Measurements from ENCODE around the gene NTSR1.

Gene NTSR1

GRCh38 chr20:62772103-62772611, 63.5 kb downstream of the NTSR1 start:
- no peak for DNase-seq (ENCODE audit: low spot score)

- DNase-seq (ENCODE audit: low spot score): no peak
These were observed 64.0 kb downstream of the NTSR1 start for GRCh38 chr20:62772619-62772989.

GRCh38 chr20:62772990-62773844, 64.6 kb downstream of the NTSR1 start:
- no peak for DNase-seq (ENCODE audit: low spot score)

GRCh38 chr20:62773845-62774714, 65.4 kb downstream of the NTSR1 start:
- no peak for DNase-seq (ENCODE audit: low spot score)

GRCh38 chr20:62774762-62775161, 66.1 kb downstream of the NTSR1 start:
- no peak for DNase-seq (ENCODE audit: low spot score)

GRCh38 chr20:62775206-62775605, 66.6 kb downstream of the NTSR1 start:
- DNase-seq (ENCODE audit: low spot score): no peak

GRCh38 chr20:62776035-62776691, 67.5 kb downstream of the NTSR1 start:
- no peak for DNase-seq (ENCODE audit: low spot score)

GRCh38 chr20:62776692-62777527, 68.3 kb downstream of the NTSR1 start:
- peak; percentile 88 for DNase-seq (ENCODE audit: low spot score)

- DNase-seq (ENCODE audit: low spot score): no peak
These were observed 68.8 kb downstream of the NTSR1 start for GRCh38 chr20:62777528-62777830.

GRCh38 chr20:62778058-62778457, 69.4 kb downstream of the NTSR1 start:
- DNase-seq (ENCODE audit: low spot score): no peak

GRCh38 chr20:62778601-62779416, 70.2 kb downstream of the NTSR1 start:
- DNase-seq (ENCODE audit: low spot score): no peak

- no peak for DNase-seq (ENCODE audit: low spot score)
These were observed 70.7 kb downstream of the NTSR1 start for GRCh38 chr20:62779417-62779685.

GRCh38 chr20:62780204-62780603, 71.6 kb downstream of the NTSR1 start:
- DNase-seq (ENCODE audit: low spot score): no peak

- DNase-seq (ENCODE audit: low spot score): no peak
These were observed 72.1 kb downstream of the NTSR1 start for GRCh38 chr20:62780696-62781095.

GRCh38 chr20:62782149-62782892, 73.7 kb downstream of the NTSR1 start:
- DNase-seq (ENCODE audit: low spot score): no peak

- no peak for DNase-seq (ENCODE audit: low spot score)
These were observed 74.2 kb downstream of the NTSR1 start for GRCh38 chr20:62782893-62783278.

- no peak for DNase-seq (ENCODE audit: low spot score)
These were observed 75.9 kb downstream of the NTSR1 start for GRCh38 chr20:62784497-62784896.

- no peak for DNase-seq (ENCODE audit: low spot score)
These were observed 76.8 kb downstream of the NTSR1 start for GRCh38 chr20:62785393-62785792.

- no peak for DNase-seq (ENCODE audit: low spot score)
These were observed 77.5 kb downstream of the NTSR1 start for GRCh38 chr20:62786157-62786556.

- DNase-seq (ENCODE audit: low spot score): no peak
These were observed 78.7 kb downstream of the NTSR1 start for GRCh38 chr20:62787321-62787720.
